ENCODE measurements around the gene FBXL7.

FBXL7 gene

GRCh38 chr5:15737871-15738664 is 238.1 kb downstream of the FBXL7 start:
- DNase-seq (ENCODE audit: low read depth, low spot score), result no peak
- no peak overlapping the region for H3K27ac ChIP-seq

- no peak overlapping the region for H3K27ac ChIP-seq
- no peak for DNase-seq (ENCODE audit: low read depth, low spot score)
Observed at GRCh38 chr5:15740383-15740782, 240.4 kb downstream of the FBXL7 start.

GRCh38 chr5:15741591-15741990 is 241.6 kb downstream of the FBXL7 start:
- no peak for DNase-seq (ENCODE audit: low read depth, low spot score)
- no peak overlapping the region for H3K27ac ChIP-seq

GRCh38 chr5:15746833-15747232 is 246.9 kb downstream of the FBXL7 start:
- DNase-seq (ENCODE audit: low read depth, low spot score), result no peak
- H3K27ac ChIP-seq, result no peak overlapping the region

GRCh38 chr5:15748266-15748665 is 248.3 kb downstream of the FBXL7 start:
- DNase-seq (ENCODE audit: low read depth, low spot score), result peak; percentile 0
- no peak overlapping the region for H3K27ac ChIP-seq

- H3K27ac ChIP-seq, result no peak overlapping the region
- no peak for DNase-seq (ENCODE audit: low read depth, low spot score)
Observed at GRCh38 chr5:15752663-15753285, 252.8 kb downstream of the FBXL7 start.

- no peak overlapping the region for H3K27ac ChIP-seq
- DNase-seq (ENCODE audit: low read depth, low spot score), result no peak
Observed at GRCh38 chr5:15753752-15754151, 253.8 kb downstream of the FBXL7 start.

GRCh38 chr5:15757103-15757502 is 257.1 kb downstream of the FBXL7 start:
- no peak overlapping the region for H3K27ac ChIP-seq
- no peak for DNase-seq (ENCODE audit: low read depth, low spot score)

GRCh38 chr5:15757619-15758018 is 257.6 kb downstream of the FBXL7 start:
- no peak for DNase-seq (ENCODE audit: low read depth, low spot score)
- no peak overlapping the region for H3K27ac ChIP-seq

- no peak overlapping the region for H3K27ac ChIP-seq
- DNase-seq (ENCODE audit: low read depth, low spot score), result no peak
Observed at GRCh38 chr5:15762668-15763067, 262.7 kb downstream of the FBXL7 start.

- no peak overlapping the region for H3K27ac ChIP-seq
- DNase-seq (ENCODE audit: low read depth, low spot score), result no peak
Observed at GRCh38 chr5:15763754-15764153, 263.8 kb downstream of the FBXL7 start.

- H3K27ac ChIP-seq, result no peak overlapping the region
- DNase-seq (ENCODE audit: low read depth, low spot score), result no peak
Observed at GRCh38 chr5:15768936-15769335, 269.0 kb downstream of the FBXL7 start.

- no peak for DNase-seq (ENCODE audit: low read depth, low spot score)
- H3K27ac ChIP-seq, result no peak overlapping the region
Observed at GRCh38 chr5:15772131-15772530, 272.2 kb downstream of the FBXL7 start.

GRCh38 chr5:15774632-15775031 is 274.7 kb downstream of the FBXL7 start:
- no peak overlapping the region for H3K27ac ChIP-seq
- no peak for DNase-seq (ENCODE audit: low read depth, low spot score)

- DNase-seq (ENCODE audit: low read depth, low spot score), result no peak
- no peak overlapping the region for H3K27ac ChIP-seq
Observed at GRCh38 chr5:15776346-15776745, 276.4 kb downstream of the FBXL7 start.

- no peak for DNase-seq (ENCODE audit: low read depth, low spot score)
- no peak overlapping the region for H3K27ac ChIP-seq
Observed at GRCh38 chr5:15783734-15784133, 283.8 kb downstream of the FBXL7 start.

- no peak for DNase-seq (ENCODE audit: low read depth, low spot score)
Observed at GRCh38 chr5:15785531-15785981, 285.6 kb downstream of the FBXL7 start.

GRCh38 chr5:15786326-15786725 is 286.3 kb downstream of the FBXL7 start:
- DNase-seq (ENCODE audit: low read depth, low spot score), result no peak
- H3K27ac ChIP-seq, result no peak overlapping the region

More at GRCh38 chr5:15785531-15785981, 285.6 kb downstream of the FBXL7 start:
- H3K27ac ChIP-seq, result no peak overlapping the region

- no peak for DNase-seq (ENCODE audit: low read depth, low spot score)
- no peak overlapping the region for H3K27ac ChIP-seq
Observed at GRCh38 chr5:15786884-15787283, 286.9 kb downstream of the FBXL7 start.

- DNase-seq (ENCODE audit: low read depth, low spot score), result no peak
- H3K27ac ChIP-seq, result no peak overlapping the region
Observed at GRCh38 chr5:15787681-15788080, 287.7 kb downstream of the FBXL7 start.

GRCh38 chr5:15789642-15790041 is 289.7 kb downstream of the FBXL7 start:
- no peak overlapping the region for H3K27ac ChIP-seq
- no peak for DNase-seq (ENCODE audit: low read depth, low spot score)
